ENCODE measurements around the gene SLC25A26. TPM values are rescaled to one million over a fixed set of nuclear protein-coding genes. Genes with fewer than 3 reads are reported as not detected.

SLC25A26 gene
- total RNA-seq, 4 donors from 2014 or later = 8.5 to 26.3 (median 16.7) TPM

- no peak for DNase-seq
These were observed 115.5 kb downstream of the SLC25A26 start for GRCh38 chr3:66336333-66336766.

GRCh38 chr3:66338927-66339326 is 118.1 kb downstream of the SLC25A26 start:
- Histone ChIP-seq H3K9me3 (no peaks in the 10 kb centered on the region), H3K4me1 (peaks cover 0 to 5% (median 0%) of the 10 kb centered on the region in 3 donors), H3K4me3 (no peak overlapping the region), H3K27me3 (no peaks in the 10 kb centered on the region), H3K36me3 (no peaks in the 10 kb centered on the region), H3K27ac (no peak overlapping the region)
- no peak for TF ChIP-seq CTCF (IDR thresholded peaks at IDR 0.05)
- intact Hi-C loops (cut with DNase I) = no loop called here
- 59 to 61% methylated on average over 3 of the region's 3 CpGs for WGBS, 2 donors
- no peak for DNase-seq

More at GRCh38 chr3:66336333-66336766, 115.5 kb downstream of the SLC25A26 start:
- H3K4me1 ChIP-seq = peaks cover 0 to 5% (median 0%) of the 10 kb centered on the region in 3 donors
- intact Hi-C loops (cut with DNase I) = no loop called here
- no peaks in the 10 kb centered on the region for H3K9me3 ChIP-seq
- H3K4me3 ChIP-seq = no peak overlapping the region
- no peaks in the 10 kb centered on the region for H3K27me3 ChIP-seq
- H3K27ac ChIP-seq = no peak overlapping the region
- H3K36me3 ChIP-seq = no peaks in the 10 kb centered on the region
- 29 to 30% methylated on average over 4 of the region's 4 CpGs for whole genome bisulfite sequencing, 2 donors
- TF ChIP-seq CTCF (IDR thresholded peaks at IDR 0.05) = no peak
- no peak for TF ChIP-seq POLR2A (IDR thresholded peaks at IDR 0.05)

GRCh38 chr3:66342717-66343356 is 122.0 kb downstream of the SLC25A26 start:
- TF ChIP-seq POLR2A (IDR thresholded peaks at IDR 0.05) = no peak
- TF ChIP-seq CTCF (IDR thresholded peaks at IDR 0.05) = no peak
- Histone ChIP-seq H3K4me1 (peaks cover 0 to 5% (median 0%) of the 10 kb centered on the region in 3 donors), H3K4me3 (no peak overlapping the region), H3K27ac (no peak overlapping the region), H3K27me3 (no peaks in the 10 kb centered on the region), H3K36me3 (peaks cover 0 to 13% (median 0%) of the 10 kb centered on the region in 3 donors), H3K9me3 (no peaks in the 10 kb centered on the region)
- 75 to 77% methylated on average over 8 of the region's 8 CpGs for WGBS, 2 donors
- intact Hi-C loops (cut with DNase I) = no loop called here
- no peak for DNase-seq

- no peak for DNase-seq
- Histone ChIP-seq H3K36me3 (peaks cover 0 to 15% (median 0%) of the 10 kb centered on the region in 3 donors), H3K27ac (no peak overlapping the region), H3K4me1 (no peaks in the 10 kb centered on the region), H3K27me3 (no peaks in the 10 kb centered on the region), H3K9me3 (no peaks in the 10 kb centered on the region), H3K4me3 (no peak overlapping the region)
- 94 to 96% methylated on average over 7 to 9 of the region's 9 CpGs for WGBS, 2 donors
- TF ChIP-seq CTCF (IDR thresholded peaks at IDR 0.05) (no peak), POLR2A (IDR thresholded peaks at IDR 0.05) (no peak)
- intact Hi-C loops (cut with DNase I) = no loop called here
These were observed 123.6 kb downstream of the SLC25A26 start for GRCh38 chr3:66344391-66344811.

GRCh38 chr3:66344848-66345578 is 124.2 kb downstream of the SLC25A26 start:
- Histone ChIP-seq H3K4me1 (no peaks in the 10 kb centered on the region), H3K27me3 (no peaks in the 10 kb centered on the region), H3K27ac (no peak overlapping the region), H3K9me3 (no peaks in the 10 kb centered on the region), H3K36me3 (peaks cover 0 to 15% (median 0%) of the 10 kb centered on the region in 3 donors), H3K4me3 (no peak overlapping the region)
- intact Hi-C loops (cut with DNase I) = no loop called here
- TF ChIP-seq CTCF (IDR thresholded peaks at IDR 0.05) = no peak
- no peak for TF ChIP-seq POLR2A (IDR thresholded peaks at IDR 0.05)
- WGBS, 2 donors = 85 to 91% methylated on average over 8 of the region's 8 CpGs
- no peak for DNase-seq
